ENCODE results near the gene GRIA1.

DNA sequence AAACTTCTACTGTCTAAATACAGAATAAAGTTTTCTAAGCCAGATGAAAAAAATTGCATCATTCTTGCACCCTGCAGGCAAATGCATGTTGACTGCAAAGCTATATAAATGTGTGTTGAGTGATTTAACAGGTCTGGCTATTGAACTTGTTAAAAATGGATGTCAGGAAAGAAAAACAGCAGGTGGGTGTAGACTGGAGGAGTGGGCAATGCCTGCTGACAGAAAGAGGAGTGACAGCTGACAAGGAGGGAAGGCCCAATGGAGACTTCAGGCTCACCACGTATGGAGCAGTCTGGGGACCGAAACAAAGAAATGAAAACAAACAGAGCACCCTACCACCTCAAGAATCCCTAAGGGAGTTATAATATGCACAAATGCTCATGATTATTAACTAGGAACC is 127.8 kb downstream of the GRIA1 start:
- TF ChIP-seq, protein P1, sequence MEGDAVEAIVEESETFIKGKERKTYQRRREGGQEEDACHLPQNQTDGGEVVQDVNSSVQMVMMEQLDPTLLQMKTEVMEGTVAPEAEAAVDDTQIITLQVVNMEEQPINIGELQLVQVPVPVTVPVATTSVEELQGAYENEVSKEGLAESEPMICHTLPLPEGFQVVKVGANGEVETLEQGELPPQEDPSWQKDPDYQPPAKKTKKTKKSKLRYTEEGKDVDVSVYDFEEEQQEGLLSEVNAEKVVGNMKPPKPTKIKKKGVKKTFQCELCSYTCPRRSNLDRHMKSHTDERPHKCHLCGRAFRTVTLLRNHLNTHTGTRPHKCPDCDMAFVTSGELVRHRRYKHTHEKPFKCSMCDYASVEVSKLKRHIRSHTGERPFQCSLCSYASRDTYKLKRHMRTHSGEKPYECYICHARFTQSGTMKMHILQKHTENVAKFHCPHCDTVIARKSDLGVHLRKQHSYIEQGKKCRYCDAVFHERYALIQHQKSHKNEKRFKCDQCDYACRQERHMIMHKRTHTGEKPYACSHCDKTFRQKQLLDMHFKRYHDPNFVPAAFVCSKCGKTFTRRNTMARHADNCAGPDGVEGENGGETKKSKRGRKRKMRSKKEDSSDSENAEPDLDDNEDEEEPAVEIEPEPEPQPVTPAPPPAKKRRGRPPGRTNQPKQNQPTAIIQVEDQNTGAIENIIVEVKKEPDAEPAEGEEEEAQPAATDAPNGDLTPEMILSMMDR (CRISPR knock-in tag; IDR thresholded peaks at IDR 0.05) = no peak
- TF ChIP-seq, protein P2, sequence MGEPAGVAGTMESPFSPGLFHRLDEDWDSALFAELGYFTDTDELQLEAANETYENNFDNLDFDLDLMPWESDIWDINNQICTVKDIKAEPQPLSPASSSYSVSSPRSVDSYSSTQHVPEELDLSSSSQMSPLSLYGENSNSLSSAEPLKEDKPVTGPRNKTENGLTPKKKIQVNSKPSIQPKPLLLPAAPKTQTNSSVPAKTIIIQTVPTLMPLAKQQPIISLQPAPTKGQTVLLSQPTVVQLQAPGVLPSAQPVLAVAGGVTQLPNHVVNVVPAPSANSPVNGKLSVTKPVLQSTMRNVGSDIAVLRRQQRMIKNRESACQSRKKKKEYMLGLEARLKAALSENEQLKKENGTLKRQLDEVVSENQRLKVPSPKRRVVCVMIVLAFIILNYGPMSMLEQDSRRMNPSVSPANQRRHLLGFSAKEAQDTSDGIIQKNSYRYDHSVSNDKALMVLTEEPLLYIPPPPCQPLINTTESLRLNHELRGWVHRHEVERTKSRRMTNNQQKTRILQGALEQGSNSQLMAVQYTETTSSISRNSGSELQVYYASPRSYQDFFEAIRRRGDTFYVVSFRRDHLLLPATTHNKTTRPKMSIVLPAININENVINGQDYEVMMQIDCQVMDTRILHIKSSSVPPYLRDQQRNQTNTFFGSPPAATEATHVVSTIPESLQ (CRISPR knock-in tag; conservative IDR thresholded peaks at IDR 0.05) = no peak
- TF ChIP-seq GABPB1 (CRISPR knock-in tag; IDR thresholded peaks at IDR 0.05) (no peak), BRD4 (CRISPR knock-in tag; IDR thresholded peaks at IDR 0.05) (no peak), ZC3H4 (CRISPR knock-in tag; IDR thresholded peaks at IDR 0.05; ENCODE audit: borderline replicate concordance) (no peak)
- TF ChIP-seq, protein P3, sequence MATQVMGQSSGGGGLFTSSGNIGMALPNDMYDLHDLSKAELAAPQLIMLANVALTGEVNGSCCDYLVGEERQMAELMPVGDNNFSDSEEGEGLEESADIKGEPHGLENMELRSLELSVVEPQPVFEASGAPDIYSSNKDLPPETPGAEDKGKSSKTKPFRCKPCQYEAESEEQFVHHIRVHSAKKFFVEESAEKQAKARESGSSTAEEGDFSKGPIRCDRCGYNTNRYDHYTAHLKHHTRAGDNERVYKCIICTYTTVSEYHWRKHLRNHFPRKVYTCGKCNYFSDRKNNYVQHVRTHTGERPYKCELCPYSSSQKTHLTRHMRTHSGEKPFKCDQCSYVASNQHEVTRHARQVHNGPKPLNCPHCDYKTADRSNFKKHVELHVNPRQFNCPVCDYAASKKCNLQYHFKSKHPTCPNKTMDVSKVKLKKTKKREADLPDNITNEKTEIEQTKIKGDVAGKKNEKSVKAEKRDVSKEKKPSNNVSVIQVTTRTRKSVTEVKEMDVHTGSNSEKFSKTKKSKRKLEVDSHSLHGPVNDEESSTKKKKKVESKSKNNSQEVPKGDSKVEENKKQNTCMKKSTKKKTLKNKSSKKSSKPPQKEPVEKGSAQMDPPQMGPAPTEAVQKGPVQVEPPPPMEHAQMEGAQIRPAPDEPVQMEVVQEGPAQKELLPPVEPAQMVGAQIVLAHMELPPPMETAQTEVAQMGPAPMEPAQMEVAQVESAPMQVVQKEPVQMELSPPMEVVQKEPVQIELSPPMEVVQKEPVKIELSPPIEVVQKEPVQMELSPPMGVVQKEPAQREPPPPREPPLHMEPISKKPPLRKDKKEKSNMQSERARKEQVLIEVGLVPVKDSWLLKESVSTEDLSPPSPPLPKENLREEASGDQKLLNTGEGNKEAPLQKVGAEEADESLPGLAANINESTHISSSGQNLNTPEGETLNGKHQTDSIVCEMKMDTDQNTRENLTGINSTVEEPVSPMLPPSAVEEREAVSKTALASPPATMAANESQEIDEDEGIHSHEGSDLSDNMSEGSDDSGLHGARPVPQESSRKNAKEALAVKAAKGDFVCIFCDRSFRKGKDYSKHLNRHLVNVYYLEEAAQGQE (IDR thresholded peaks at IDR 0.05; ENCODE audit: borderline replicate concordance in 1 of 2, low read depth in 1 of 2, low read length in 2 of 2) = no peak
- TF ChIP-seq, protein P4, sequence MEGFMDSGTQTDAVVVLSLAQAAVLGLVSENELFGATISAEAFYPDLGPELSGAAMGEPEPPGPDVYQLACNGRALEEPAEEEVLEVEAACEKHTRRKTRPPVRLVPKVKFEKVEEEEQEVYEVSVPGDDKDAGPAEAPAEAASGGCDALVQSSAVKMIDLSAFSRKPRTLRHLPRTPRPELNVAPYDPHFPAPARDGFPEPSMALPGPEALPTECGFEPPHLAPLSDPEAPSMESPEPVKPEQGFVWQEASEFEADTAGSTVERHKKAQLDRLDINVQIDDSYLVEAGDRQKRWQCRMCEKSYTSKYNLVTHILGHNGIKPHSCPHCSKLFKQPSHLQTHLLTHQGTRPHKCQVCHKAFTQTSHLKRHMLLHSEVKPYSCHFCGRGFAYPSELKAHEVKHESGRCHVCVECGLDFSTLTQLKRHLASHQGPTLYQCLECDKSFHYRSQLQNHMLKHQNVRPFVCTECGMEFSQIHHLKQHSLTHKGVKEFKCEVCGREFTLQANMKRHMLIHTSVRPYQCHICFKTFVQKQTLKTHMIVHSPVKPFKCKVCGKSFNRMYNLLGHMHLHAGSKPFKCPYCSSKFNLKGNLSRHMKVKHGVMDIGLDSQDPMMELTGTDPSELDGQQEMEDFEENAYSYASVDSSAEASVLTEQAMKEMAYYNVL (CRISPR knock-in tag; IDR thresholded peaks at IDR 0.05; ENCODE audit: borderline replicate concordance) = no peak
- TF ChIP-seq, protein P5, sequence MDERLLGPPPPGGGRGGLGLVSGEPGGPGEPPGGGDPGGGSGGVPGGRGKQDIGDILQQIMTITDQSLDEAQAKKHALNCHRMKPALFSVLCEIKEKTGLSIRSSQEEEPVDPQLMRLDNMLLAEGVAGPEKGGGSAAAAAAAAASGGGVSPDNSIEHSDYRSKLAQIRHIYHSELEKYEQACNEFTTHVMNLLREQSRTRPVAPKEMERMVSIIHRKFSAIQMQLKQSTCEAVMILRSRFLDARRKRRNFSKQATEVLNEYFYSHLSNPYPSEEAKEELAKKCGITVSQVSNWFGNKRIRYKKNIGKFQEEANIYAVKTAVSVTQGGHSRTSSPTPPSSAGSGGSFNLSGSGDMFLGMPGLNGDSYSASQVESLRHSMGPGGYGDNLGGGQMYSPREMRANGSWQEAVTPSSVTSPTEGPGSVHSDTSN (CRISPR knock-in tag; IDR thresholded peaks at IDR 0.05) = no peak
